K562 (cell line): ENCODE data around the gene SLC38A10. TPM values are rescaled to one million over a fixed set of nuclear protein-coding genes. Genes with fewer than 3 reads are reported as not detected.

Source experiments
- ATAC-seq: fragments of 200-7000 bp; cut with Tn5 transposase; 3 replicates; pipeline ENCODE4 v1.9.1; 2020; ENCODE audit warnings: moderate library complexity
- BruUV-seq: library from RNA; stranded (reverse); fragments of 400-500 nt; replicated peaks from 2 replicates; lab custom pipeline; 2021; lab: Mats Ljungman, UMichigan
- CTCF ChIA-PET: fragments of 300-600 bp; formaldehyde crosslinking; extraction: SDS; loops from one replicate; lab custom pipeline; 2021; ENCODE audit warnings: low intra/inter-chr PET ratio; lab: Yijun Ruan, JAX
- POLR2A ChIA-PET: fragments of 300-600, 350-650 bp; sonication (Branson Sonifier 250); formaldehyde crosslinking; extraction: SDS; loops from one replicate; lab custom pipeline; 2021; ENCODE audit warnings: antibody characterized with exemption, inconsistent platforms; lab: Yijun Ruan, JAX
- DNase-seq, 4 experiments: peaks; one replicate each; pipeline versions ENCODE4 v3.0.0 to v3.0.0-alpha.2; 2011 to 2018; ENCODE audit warnings: low spot score in 3 of 4, mixed read lengths in 3 of 4; ENCODE audit errors: extremely low read depth in 1 of 4
- FAIRE-seq: peaks from 2 replicates; lab custom pipeline; 2011; peaks lifted over from hg19 to GRCh38; lab: Jason Lieb, UNC
- H2AFZ ChIP-seq: 2 replicates; pipeline ENCODE4 v1.6.0; 2011; ENCODE audit warnings: low read depth, low read length, control low read depth, inconsistent platforms
- H3K27ac ChIP-seq: fragments of 200-600 bp; 3 replicates; pipeline ENCODE4 v1.8.0; 2011; ENCODE audit warnings: low read depth, mild to moderate bottlenecking, control low read depth, inconsistent platforms, low read length, moderate library complexity, mixed read lengths; ENCODE audit errors: extremely low read depth
- H3K27me3 ChIP-seq, 2 experiments: fragments of 300-600 bp in 1 of 2; 2 replicates in 1 of 2; 3 replicates in 1 of 2; pipeline versions ENCODE4 v1.6.0 to v1.8.0; 2011; ENCODE audit warnings: inconsistent platforms in 2 of 2, low read length in 2 of 2, mild to moderate bottlenecking in 1 of 2, mixed read lengths in 1 of 2, moderate library complexity in 1 of 2; ENCODE audit not compliant: control insufficient read depth in 2 of 2, insufficient read depth in 2 of 2
- H3K36me3 ChIP-seq: fragments of 300-600 bp; 3 replicates; pipeline ENCODE4 v1.8.0; 2011; ENCODE audit warnings: mild to moderate bottlenecking, low read length, inconsistent platforms; ENCODE audit not compliant: control insufficient read depth, insufficient read depth
- H3K4me1 ChIP-seq, 2 experiments: fragments of 200-600 bp in 1 of 2; replicated peaks in 1 of 2; 2 replicates in 1 of 2; 3 replicates in 1 of 2; pipeline versions ENCODE4 v1.5.1 to v1.8.0; 2011; ENCODE audit warnings: inconsistent platforms in 2 of 2, low read length in 2 of 2, mild to moderate bottlenecking in 1 of 2, mixed read lengths in 1 of 2, moderate library complexity in 1 of 2; ENCODE audit not compliant: control insufficient read depth in 2 of 2, insufficient read depth in 2 of 2
- H3K4me2 ChIP-seq: 2 replicates; pipeline ENCODE4 v1.6.1; 2011; ENCODE audit warnings: low read length, control low read depth, inconsistent platforms, mixed read lengths; ENCODE audit not compliant: insufficient read depth
- H3K4me3 ChIP-seq: fragments of 200-600 bp; sonication (generic), shearing (Covaris generic); 2 replicates; pipeline ENCODE4 v1.5.1; 2016; ENCODE audit warnings: control low read depth, inconsistent platforms
- H3K79me2 ChIP-seq: fragments of 200-600 bp; 3 replicates; pipeline ENCODE4 v1.8.0; 2011; ENCODE audit warnings: low read length, inconsistent platforms; ENCODE audit not compliant: control insufficient read depth, insufficient read depth
- H3K9ac ChIP-seq, 2 experiments: 2 replicates each; pipeline versions ENCODE4 v1.6.0 to v1.6.1; 2011; ENCODE audit warnings: low read depth in 2 of 2, low read length in 2 of 2, control low read depth in 1 of 2, inconsistent platforms in 1 of 2, mild to moderate bottlenecking in 1 of 2, mixed read lengths in 1 of 2; ENCODE audit not compliant: insufficient read depth in 1 of 2
- H3K9me1 ChIP-seq: one replicate; pipeline ENCODE4 v1.6.0; 2011; ENCODE audit warnings: inconsistent platforms, mild to moderate bottlenecking, low read length, moderate library complexity; ENCODE audit not compliant: control insufficient read depth, insufficient read depth
- H3K9me3 ChIP-seq: replicated peaks from 2 replicates; pipeline ENCODE4 v1.5.1; 2011; ENCODE audit warnings: low read depth, low read length, inconsistent platforms; ENCODE audit not compliant: control insufficient read depth, insufficient read depth
- H4K20me1 ChIP-seq: replicated peaks from 2 replicates; pipeline ENCODE4 v1.6.1; 2011; ENCODE audit warnings: low read length, inconsistent platforms, mixed read lengths; ENCODE audit not compliant: control insufficient read depth, insufficient read depth
- MEF2D ChIP-seq: conservative IDR thresholded peaks from 2 replicates; pipeline ENCODE4 v1.6.1; 2016; ENCODE audit warnings: low read depth, missing genetic modification characterization, missing compliant biosample characterization
- MGA ChIP-seq: fragments of 450-650 bp; IDR thresholded peaks from 2 replicates; pipeline ENCODE4 v1.6.1; 2016; ENCODE audit warnings: mild to moderate bottlenecking, moderate library complexity
- RFX7 ChIP-seq: fragments of 250-450 bp; sonication (Bioruptor Pico); IDR thresholded peaks from 2 replicates; pipeline ENCODE4 v1.5.1; 2021; ENCODE audit warnings: mild to moderate bottlenecking
- TFAP4 ChIP-seq: sonication (generic); formaldehyde crosslinking; IDR thresholded peaks from 2 replicates; pipeline ENCODE4 v1.8.0; 2022; ENCODE audit warnings: missing genetic modification reagents, mild to moderate bottlenecking, moderate library complexity, borderline replicate concordance
- ZBTB43 ChIP-seq: sonication (generic); formaldehyde crosslinking; IDR thresholded peaks from 2 replicates; pipeline ENCODE4 v1.8.0; 2023; ENCODE audit warnings: mild to moderate bottlenecking, missing genetic modification reagents
- WGBS: fragments of 100-300 bp; shearing (Covaris generic); methylation state at CpG from one replicate; pipeline ENCODE4 v1.1.6; 2016; ENCODE audit warnings: low coverage, mixed read lengths; ENCODE audit not compliant: insufficient coverage; ENCODE audit errors: missing lambda C conversion rate; 5-methylcytosine and 5-hydroxymethylcytosine counted together
- in situ Hi-C: fragments of 300-500 bp; cut with MboI; formaldehyde crosslinking; loops from 4 replicates; pipeline ENCODE4 v1.15.0; 2018; ENCODE audit warnings: inconsistent platforms, mixed read lengths
- intact Hi-C: fragments of 100-400 bp; cut with micrococcal nuclease; formaldehyde crosslinking; loops from 2 replicates; pipeline ENCODE4 v1.14.2; 2022
- polyA plus RNA-seq, 8 experiments: library from polyadenylated mRNA; depleted of rRNA in 4 of 8; stranded (reverse) in 5 of 8; unstranded in 3 of 8; fragments of >200 nt; fragmentation: Nextera tagmentation in 2 of 8; fragmentation: Illumina TruSeq in 1 of 8; extraction: Ambion mirVana in 2 of 8; extraction: Trizol in 1 of 8; gene quantifications; 2 replicates each; pipeline versions ENCODE4 v1.2.1 to v1.2.3, GENCODE V29; 2011 to 2014; ENCODE audit warnings: inconsistent platforms in 1 of 8, missing spikeins in 1 of 8
- total RNA-seq, 7 experiments: library from RNA; depleted of rRNA in 6 of 7; stranded (reverse); fragments of >200 nt in 6 of 7; fragmentation: Illumina TruSeq in 2 of 7; extraction: Trizol in 2 of 7; gene quantifications; 2 replicates each; pipeline versions ENCODE4 v1.2.1 to v1.2.3, GENCODE V29; 2011 to 2021; ENCODE audit warnings: low replicate concordance in 1 of 7

The SLC38A10 gene
- total and polyA plus RNA-seq, 9 of the 15 experiments (the other 6 are each of a cell fraction or from before 2014, with no cell fraction given), result 0.45 to 54.2 (median 13.8) TPM

- no peak overlapping the region for H2AFZ ChIP-seq
- H3K27me3 ChIP-seq, result no peaks in the 10 kb centered on the region
- no peak overlapping the region for H3K4me3 ChIP-seq
- DNase-seq, result no peak
- BruUV-seq, result no TSS peak
- in situ Hi-C loops (no loop called here), intact Hi-C loops (no loop called here)
- no peaks in the 10 kb centered on the region for H3K9me3 ChIP-seq
- no peaks in the 10 kb centered on the region; the same call in 2 of the 3 replicates for H3K79me2 ChIP-seq
- TF ChIP-seq MEF2D (no peak), TFAP4 (CRISPR knock-in tag) (no peak), RFX7 (CRISPR knock-in tag) (no peak), ZBTB43 (CRISPR knock-in tag) (no peak), MGA (no peak)
- H3K4me2 ChIP-seq, result no peak overlapping the region
- H3K27ac ChIP-seq, result no peak overlapping the region
- peaks cover 14 to 91% of the 10 kb centered on the region in 2 experiments for H3K4me1 ChIP-seq
- no peak for FAIRE-seq
- ATAC-seq, result no peak
- CTCF ChIA-PET, result no interaction called here
- H3K9ac ChIP-seq, result peak overlapping the region in 1 of 2 experiments; percentile 61; a peak in 1 of 4 replicates
- H3K9me1 ChIP-seq, result no peaks in the 10 kb centered on the region
- POLR2A ChIA-PET, result interaction anchor here (0.6 to 1.7 kb wide), 4 partner anchors 10 to 406 kb away, joined by 3 to 4 read pairs (median 3); partner anchors contain the start of gene SLC38A10
- H4K20me1 ChIP-seq, result no peaks in the 10 kb centered on the region
- 54% methylated on average over 12 of the region's 13 CpGs for WGBS
- H3K36me3 ChIP-seq, result no peaks in the 10 kb centered on the region
Measured at GRCh38 chr17:81305051-81305630, 10.0 kb upstream of the SLC38A10 start.
